MCF 10A (cell line): ENCODE measurements around the gene HPCAL1. TPM values are rescaled to one million over a fixed set of nuclear protein-coding genes. Genes with fewer than 3 reads are reported as not detected.

Experiments used
- BruUV-seq: library from RNA; stranded (reverse); fragments of 400-500 nt; replicated peaks from 2 replicates; lab custom pipeline; 2021; lab: Mats Ljungman, UMichigan
- CTCF ChIA-PET: fragments of 300-600 bp; sonication (Branson Sonifier 250); formaldehyde crosslinking; extraction: SDS; loops from one replicate; lab custom pipeline; 2021; ENCODE audit warnings: antibody characterized with exemption, inconsistent platforms; lab: Yijun Ruan, JAX
- POLR2A ChIA-PET: fragments of 300-600, 350-650 bp; sonication (Branson Sonifier 250); formaldehyde crosslinking; extraction: SDS; loops from one replicate; lab custom pipeline; 2020; ENCODE audit warnings: antibody characterized with exemption, inconsistent platforms; lab: Yijun Ruan, JAX
- DNase-seq: peaks from one replicate; pipeline ENCODE4 v3.0.0-alpha.2; 2018; ENCODE audit not compliant: unreplicated experiment
- H3K27ac Mint-ChIP-seq: one replicate; pipeline ENCODE4 v1.8.0; 2022; ENCODE audit warnings: mild to moderate bottlenecking, low read depth, mixed read lengths; ENCODE audit not compliant: unreplicated experiment
- H3K27me3 Mint-ChIP-seq: one replicate; pipeline ENCODE4 v1.8.0; 2022; ENCODE audit warnings: mixed read lengths; ENCODE audit not compliant: insufficient read depth, unreplicated experiment
- H3K36me3 Mint-ChIP-seq: one replicate; pipeline ENCODE4 v1.8.0; 2022; ENCODE audit warnings: mild to moderate bottlenecking, moderate library complexity, mixed read lengths; ENCODE audit not compliant: insufficient read depth, unreplicated experiment
- H3K4me1 Mint-ChIP-seq: one replicate; pipeline ENCODE4 v1.8.0; 2022; ENCODE audit warnings: mixed read lengths; ENCODE audit not compliant: insufficient read depth, unreplicated experiment
- H3K4me3 Mint-ChIP-seq: one replicate; pipeline ENCODE4 v1.8.0; 2022; ENCODE audit warnings: mild to moderate bottlenecking, moderate library complexity, mixed read lengths; ENCODE audit not compliant: unreplicated experiment
- H3K9me3 Mint-ChIP-seq: one replicate; pipeline ENCODE4 v1.8.0; 2022; ENCODE audit warnings: mixed read lengths; ENCODE audit not compliant: unreplicated experiment
- CTCF ChIP-seq: fragments of 200-600 bp; IDR thresholded peaks from one replicate; pipeline ENCODE4 v1.8.0; 2022; ENCODE audit warnings: antibody characterized with exemption, mild to moderate bottlenecking; ENCODE audit not compliant: unreplicated experiment
- intact Hi-C: fragments of 100-400 bp; cut with micrococcal nuclease; formaldehyde crosslinking; loops from 2 replicates; pipeline ENCODE4 v1.14.1; 2022
- total RNA-seq: library from RNA; stranded (reverse); gene quantifications from 2 replicates; pipeline ENCODE4 v1.2.3, GENCODE V29; 2022

HPCAL1 gene
- total RNA-seq, 1 experiment from 2014 or later, result 144 TPM

- Mint-ChIP-seq H3K36me3 (peaks cover 36% of the 10 kb centered on the region), H3K27ac (peak overlapping the region; percentile 4), H3K9me3 (no peaks in the 10 kb centered on the region), H3K27me3 (no peaks in the 10 kb centered on the region), H3K4me3 (no peak overlapping the region), H3K4me1 (peaks cover 25% of the 10 kb centered on the region)
- BruUV-seq, result no TSS peak
- ChIA-PET CTCF (interaction anchor here (0.6 kb wide), 1 partner anchor 94 kb away, joined by 3 read pairs; no protein-coding TSS in a partner anchor), POLR2A (no interaction called here)
- no peak for DNase-seq
- intact Hi-C loops, result no loop called here
- TF ChIP-seq CTCF, result no peak
Observed at GRCh38 chr2:10395893-10396292, 93.2 kb downstream of the HPCAL1 start.

GRCh38 chr2:10396464-10396863 is 93.8 kb downstream of the HPCAL1 start:
- H3K36me3 Mint-ChIP-seq, result peaks cover 41% of the 10 kb centered on the region
- BruUV-seq, result no TSS peak
- H3K9me3 Mint-ChIP-seq, result no peaks in the 10 kb centered on the region
- no peak for DNase-seq
- no peak for TF ChIP-seq CTCF
- peaks cover 20% of the 10 kb centered on the region for H3K4me1 Mint-ChIP-seq
- H3K27ac Mint-ChIP-seq, result peak overlapping the region; percentile 4
- POLR2A ChIA-PET, result no interaction called here
- H3K27me3 Mint-ChIP-seq, result no peaks in the 10 kb centered on the region
- H3K4me3 Mint-ChIP-seq, result no peak overlapping the region
- intact Hi-C loops, result no loop called here
- CTCF ChIA-PET, result no interaction called here

- TF ChIP-seq CTCF, result no peak
- H3K4me3 Mint-ChIP-seq, result no peak overlapping the region
- ChIA-PET CTCF (interaction anchor here (0.6 to 0.7 kb wide), 4 partner anchors 13 to 890 kb away, joined by 3 read pairs; no protein-coding TSS in a partner anchor), POLR2A (no interaction called here)
- no peak overlapping the region for H3K27ac Mint-ChIP-seq
- peaks cover 13% of the 10 kb centered on the region for H3K4me1 Mint-ChIP-seq
- no TSS peak for BruUV-seq
- peaks cover 49% of the 10 kb centered on the region for H3K36me3 Mint-ChIP-seq
- H3K9me3 Mint-ChIP-seq, result no peaks in the 10 kb centered on the region
- DNase-seq, result no peak
- H3K27me3 Mint-ChIP-seq, result no peaks in the 10 kb centered on the region
- intact Hi-C loops, result no loop called here
Observed at GRCh38 chr2:10397297-10397875, 94.7 kb downstream of the HPCAL1 start.

- Mint-ChIP-seq H3K27ac (no peak overlapping the region), H3K4me1 (peaks cover 8% of the 10 kb centered on the region), H3K4me3 (no peak overlapping the region), H3K9me3 (no peaks in the 10 kb centered on the region), H3K36me3 (peaks cover 51% of the 10 kb centered on the region), H3K27me3 (no peaks in the 10 kb centered on the region)
- POLR2A ChIA-PET, result no interaction called here
- no peak for DNase-seq
- no TSS peak for BruUV-seq
- intact Hi-C loops, result no loop called here
- CTCF ChIA-PET, result interaction anchor here (0.5 to 0.7 kb wide), 4 partner anchors 12 to 891 kb away, joined by 3 read pairs; no protein-coding TSS in a partner anchor
- TF ChIP-seq CTCF, result no peak
Observed at GRCh38 chr2:10397878-10398277, 95.2 kb downstream of the HPCAL1 start.
